HepG2 (cell line): ENCODE measurements around the gene ZNF740. TPM values are rescaled to one million over a fixed set of nuclear protein-coding genes. Genes with fewer than 3 reads are reported as not detected.

Experiments
- ATAC-seq: fragments of 200-7000 bp; cut with Tn5 transposase; 3 replicates; pipeline ENCODE4 v1.9.1; 2020; ENCODE audit warnings: mild to moderate bottlenecking, moderate library complexity
- BruUV-seq: library from RNA; stranded (reverse); fragments of 400-500 nt; replicated peaks from 2 replicates; lab custom pipeline; 2021; lab: Mats Ljungman, UMichigan
- CTCF ChIA-PET: fragments of 300-600 bp; formaldehyde crosslinking; extraction: SDS; loops from one replicate; lab custom pipeline; 2021; ENCODE audit warnings: low total read pairs, inconsistent platforms, low intra/inter-chr PET ratio; lab: Yijun Ruan, JAX
- POLR2A ChIA-PET: fragments of 350-600 bp; sonication (Branson Sonifier 250); formaldehyde crosslinking; loops from one replicate; lab custom pipeline; 2020; ENCODE audit warnings: antibody characterized with exemption, inconsistent platforms; lab: Yijun Ruan, JAX
- DNase-seq: peaks from one replicate; pipeline ENCODE4 v3.0.0-alpha.2; 2015; ENCODE audit warnings: low spot score
- FAIRE-seq: peaks from 3 replicates; lab custom pipeline; 2011; peaks lifted over from hg19 to GRCh38; lab: Jason Lieb, UNC
- H2AFZ ChIP-seq: one replicate; pipeline ENCODE4 v1.6.1; 2011; ENCODE audit warnings: low read length, inconsistent platforms
- H3K27ac ChIP-seq: fragments of 300-600 bp; 3 replicates; pipeline ENCODE4 v1.8.0; 2011; ENCODE audit warnings: mixed run types, mild to moderate bottlenecking, mixed read lengths, low read length, inconsistent platforms; ENCODE audit not compliant: insufficient read depth; ENCODE audit errors: extremely low read length
- H3K27me3 ChIP-seq, 2 experiments: fragments of 200-600 bp in 1 of 2; 2 replicates in 1 of 2; 3 replicates in 1 of 2; pipeline versions ENCODE4 v1.6.0 to v1.8.0; 2011; ENCODE audit warnings: low read length in 2 of 2, mild to moderate bottlenecking in 2 of 2, moderate library complexity in 2 of 2, inconsistent platforms in 1 of 2; ENCODE audit not compliant: insufficient read depth in 2 of 2, control insufficient read depth in 1 of 2
- H3K36me3 ChIP-seq, 2 experiments: fragments of 200-600 bp in 1 of 2; replicated peaks in 1 of 2; 2 replicates in 1 of 2; 3 replicates in 1 of 2; pipeline versions ENCODE4 v1.5.1 to v1.8.0; 2011; ENCODE audit warnings: low read length in 2 of 2, inconsistent platforms in 1 of 2; ENCODE audit not compliant: insufficient read depth in 2 of 2, control insufficient read depth in 1 of 2
- H3K4me1 ChIP-seq: 2 replicates; pipeline ENCODE4 v1.5.1; 2012; ENCODE audit warnings: low read length, inconsistent platforms; ENCODE audit not compliant: insufficient read depth
- H3K4me2 ChIP-seq: 2 replicates; pipeline ENCODE4 v1.6.0; 2011; ENCODE audit warnings: low read depth, low read length, inconsistent platforms
- H3K4me3 ChIP-seq, 3 experiments: fragments of 200-600 bp in 1 of 3; sonication (generic), shearing (Covaris generic) in 1 of 3; replicated peaks in 1 of 3; 2 replicates each; pipeline ENCODE4 v1.5.1; 2011 to 2016; ENCODE audit warnings: low read length in 3 of 3, inconsistent platforms in 2 of 3, low read depth in 2 of 3, mild to moderate bottlenecking in 2 of 3, control low read depth in 1 of 3, mixed read lengths in 1 of 3; ENCODE audit not compliant: insufficient read depth in 1 of 3
- H3K79me2 ChIP-seq: one replicate; pipeline ENCODE4 v1.6.1; 2011; ENCODE audit warnings: low read length, inconsistent platforms; ENCODE audit not compliant: insufficient read depth
- H3K9ac ChIP-seq: 2 replicates; pipeline ENCODE4 v1.6.0; 2011; ENCODE audit warnings: mild to moderate bottlenecking, low read depth, low read length, inconsistent platforms; ENCODE audit not compliant: insufficient read depth
- H3K9me3 ChIP-seq: 2 replicates; pipeline ENCODE4 v1.5.1; 2012; ENCODE audit warnings: mild to moderate bottlenecking, low read length
- H4K20me1 ChIP-seq: 2 replicates; pipeline ENCODE4 v1.6.0; 2011; ENCODE audit warnings: inconsistent platforms, mild to moderate bottlenecking, low read length, moderate library complexity; ENCODE audit not compliant: insufficient read depth
- CBFB ChIP-seq: sonication (generic); formaldehyde crosslinking; IDR thresholded peaks from 2 replicates; pipeline ENCODE4 v1.4.0; 2020; ENCODE audit warnings: missing genetic modification reagents
- ETV5 ChIP-seq: IDR thresholded peaks from 2 replicates; pipeline ENCODE4 v1.6.1; 2018; ENCODE audit warnings: missing biosample characterization, missing genetic modification reagents, inconsistent platforms, borderline replicate concordance
- ETV6 ChIP-seq: sonication (generic); formaldehyde crosslinking; conservative IDR thresholded peaks from 2 replicates; pipeline ENCODE4 v1.4.0; 2020; ENCODE audit warnings: missing genetic modification reagents
- GATA4 ChIP-seq: sonication (generic); IDR thresholded peaks from 2 replicates; pipeline ENCODE4 v1.6.1; 2016; ENCODE audit warnings: antibody characterized with exemption, low read depth, borderline replicate concordance
- HNRNPK ChIP-seq: fragments of 200-400 bp; formaldehyde crosslinking; IDR thresholded peaks from 2 replicates; pipeline ENCODE4 v1.6.1; 2018; ENCODE audit warnings: low read length, low read depth, moderate library complexity, mild to moderate bottlenecking; ENCODE audit not compliant: poor library complexity, severe bottlenecking
- PHF5A ChIP-seq: IDR thresholded peaks from one replicate; pipeline ENCODE4 v1.6.1; 2018; ENCODE audit warnings: low read depth, missing genetic modification reagents; ENCODE audit not compliant: unreplicated experiment
- ZBTB2 ChIP-seq: sonication (generic); formaldehyde crosslinking; IDR thresholded peaks from 2 replicates; pipeline ENCODE4 v1.8.0; 2022; ENCODE audit warnings: low read depth, missing genetic modification reagents
- ZBTB8A ChIP-seq: sonication (generic); formaldehyde crosslinking; IDR thresholded peaks from 2 replicates; pipeline ENCODE4 v1.4.0; 2020; ENCODE audit warnings: mild to moderate bottlenecking, low read depth, missing genetic modification reagents, borderline replicate concordance
- ZNF281 ChIP-seq: sonication (generic); formaldehyde crosslinking; IDR thresholded peaks from 2 replicates; pipeline ENCODE4 v1.4.0; 2020; ENCODE audit warnings: missing genetic modification reagents, borderline replicate concordance
- ZNF350 ChIP-seq: sonication (generic); formaldehyde crosslinking; IDR thresholded peaks from 2 replicates; pipeline ENCODE4 v1.4.0; 2020; ENCODE audit warnings: mild to moderate bottlenecking, low read depth, missing genetic modification reagents, borderline replicate concordance
- ZNF749 ChIP-seq: sonication (generic); formaldehyde crosslinking; IDR thresholded peaks from 2 replicates; pipeline ENCODE4 v1.8.0; 2022; ENCODE audit warnings: mild to moderate bottlenecking, missing genetic modification reagents, moderate library complexity, borderline replicate concordance
- ZNF777 ChIP-seq: sonication (generic); formaldehyde crosslinking; IDR thresholded peaks from 2 replicates; pipeline ENCODE4 v1.4.0; 2020; ENCODE audit warnings: missing genetic modification reagents
- ZNF792 ChIP-seq: IDR thresholded peaks from 2 replicates; pipeline ENCODE4 v1.6.1; 2016
- WGBS: methylation state at CpG from one replicate; pipeline ENCODE4 v1.1.6; 2017; ENCODE audit warnings: low lambda C conversion rate; 5-methylcytosine and 5-hydroxymethylcytosine counted together
- in situ Hi-C: cut with HindIII; loops from 2 replicates; pipeline ENCODE4 v1.10.0; 2017; ENCODE audit warnings: low pct_unique_long_range_greater_than_20kb; ENCODE audit not compliant: extremely low pct_ligation_motif_present
- intact Hi-C: fragments of 100-400 bp; cut with micrococcal nuclease; formaldehyde crosslinking; loops from one replicate; pipeline ENCODE4 v1.10.0; 2022; ENCODE audit not compliant: unreplicated experiment
- polyA plus RNA-seq, 8 experiments: library from polyadenylated mRNA; depleted of rRNA in 3 of 8; stranded (reverse) in 7 of 8; unstranded in 1 of 8; fragments of >200 nt; fragmentation: Illumina TruSeq in 4 of 8; extraction: Trizol in 4 of 8; gene quantifications; 2 replicates each; pipeline versions ENCODE4 v1.2.1 to v1.2.3, GENCODE V29; 2011 to 2016; ENCODE audit warnings: low read depth in 4 of 8, missing spikeins in 1 of 8, mixed read lengths in 1 of 8; ENCODE audit not compliant: insufficient read depth in 1 of 8
- total RNA-seq, 5 experiments: library from RNA; depleted of rRNA; stranded (reverse); fragments of >200 nt; fragmentation: Illumina TruSeq; extraction: Trizol; gene quantifications; 2 replicates each; pipeline ENCODE4 v1.2.3, GENCODE V29; 2016; ENCODE audit warnings: low read depth in 1 of 5

The ZNF740 gene
- total and polyA plus RNA-seq, 2 of the 13 experiments (the other 11 are each of a cell fraction or from before 2014, with no cell fraction given), result 16.9 to 19.0 TPM

DNA sequence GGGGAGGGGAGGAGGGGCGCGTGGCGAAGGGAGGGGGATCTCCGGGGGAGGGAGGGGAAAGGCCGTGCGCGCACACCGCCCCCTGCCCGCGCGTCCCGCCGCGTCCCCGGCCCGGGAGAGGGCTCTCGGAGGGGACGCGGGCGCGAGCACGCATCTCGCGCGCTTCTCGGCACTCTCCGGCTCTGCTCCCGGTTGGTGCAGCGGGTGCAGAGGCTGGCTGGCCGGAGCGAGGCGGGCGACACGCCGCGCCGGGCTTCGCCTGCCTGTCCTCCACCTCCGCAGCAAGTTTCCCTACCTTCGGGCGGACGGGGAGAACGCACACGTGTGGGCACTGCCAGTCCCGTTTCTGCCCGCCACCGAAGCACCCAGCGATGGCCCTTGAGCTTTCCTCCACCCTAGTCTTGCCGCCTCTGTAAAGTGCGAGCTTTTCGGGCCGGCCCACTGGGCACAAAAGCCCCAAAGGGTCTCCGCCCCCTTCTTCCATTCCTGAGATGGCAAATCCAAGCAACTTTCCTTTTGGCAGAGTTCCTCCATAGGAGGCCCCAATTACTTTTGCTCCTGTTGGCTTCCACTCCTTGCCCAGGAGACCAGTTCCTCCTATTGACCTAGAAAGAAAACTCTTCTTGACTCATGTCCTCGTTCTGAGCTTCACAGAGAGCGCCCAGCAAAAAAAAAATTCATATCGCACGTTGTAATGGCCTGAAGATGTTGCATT lies 566 bp downstream of the ZNF740 start:
- POLR2A ChIA-PET, result interaction anchor here (0.6 to 3.3 kb wide), 26 partner anchors 10 to 320 kb away, joined by 3 to 34 read pairs (median 5); partner anchors contain the start of genes AAAS, EIF4B, ESPL1 and MYG1
- no peak for TF ChIP-seq ETV5 (CRISPR knock-in tag)
- 0 out of 2 replicates have a peak, but pooled peaks have one; percentile 1 for TF ChIP-seq ZNF350 (CRISPR knock-in tag)
- no peak for TF ChIP-seq CBFB
- TF ChIP-seq PHF5A (CRISPR knock-in tag), result no peak
- TF ChIP-seq ZNF749 (CRISPR knock-in tag), result no peak
- TF ChIP-seq ETV6, result 0 out of 2 replicates have a peak, but pooled peaks have one; percentile 4
- TF ChIP-seq GATA4, result no peak
- TF ChIP-seq ZBTB2 (CRISPR knock-in tag), result no peak
- TF ChIP-seq HNRNPK, result peak; percentile 97
- no peak; the same call in 1 of the 2 replicates for TF ChIP-seq ZNF777
- no peak; the same call in 1 of the 2 replicates for TF ChIP-seq ZNF792 (CRISPR knock-in tag)
- no peak for TF ChIP-seq ZNF281
- no peak for TF ChIP-seq ZBTB8A (CRISPR knock-in tag)

More for the DNA sequence above, 566 bp downstream of the ZNF740 start:
- Histone ChIP-seq H3K79me2 (peaks cover 32% of the 10 kb centered on the region), H3K4me2 (peak overlapping the region; percentile 80), H3K4me3 (peak overlapping the region; percentile 58 to 93 (median 82)), H3K9ac (peak overlapping the region; percentile 85), H3K27me3 (no peaks in the 10 kb centered on the region; a peak in 1 of 5 replicates), H3K36me3 (peaks cover 13 to 40% of the 10 kb centered on the region in 2 experiments), H3K27ac (peak overlapping the region; percentile 91), H4K20me1 (peaks cover 15% of the 10 kb centered on the region), H2AFZ (no peak overlapping the region), H3K9me3 (no peaks in the 10 kb centered on the region), H3K4me1 (peaks cover 52% of the 10 kb centered on the region)
- no peak for FAIRE-seq
- intact Hi-C loops (loop anchor here (1.0 kb wide), 1 partner anchor 9 kb away; no protein-coding TSS in a partner anchor), in situ Hi-C loops (no loop called here)
- ATAC-seq, result peak; percentile 87
- 28% methylated on average over 4 of the region's 57 CpGs for WGBS
- CTCF ChIA-PET, result no interaction called here
- peak; percentile 71 for DNase-seq
- BruUV-seq, result no TSS peak
